ENCODE results near the gene IRF4.
A peak's percentile ranks its signal among the peaks of the same experiment; 100 is the strongest.

Gene IRF4

DNA sequence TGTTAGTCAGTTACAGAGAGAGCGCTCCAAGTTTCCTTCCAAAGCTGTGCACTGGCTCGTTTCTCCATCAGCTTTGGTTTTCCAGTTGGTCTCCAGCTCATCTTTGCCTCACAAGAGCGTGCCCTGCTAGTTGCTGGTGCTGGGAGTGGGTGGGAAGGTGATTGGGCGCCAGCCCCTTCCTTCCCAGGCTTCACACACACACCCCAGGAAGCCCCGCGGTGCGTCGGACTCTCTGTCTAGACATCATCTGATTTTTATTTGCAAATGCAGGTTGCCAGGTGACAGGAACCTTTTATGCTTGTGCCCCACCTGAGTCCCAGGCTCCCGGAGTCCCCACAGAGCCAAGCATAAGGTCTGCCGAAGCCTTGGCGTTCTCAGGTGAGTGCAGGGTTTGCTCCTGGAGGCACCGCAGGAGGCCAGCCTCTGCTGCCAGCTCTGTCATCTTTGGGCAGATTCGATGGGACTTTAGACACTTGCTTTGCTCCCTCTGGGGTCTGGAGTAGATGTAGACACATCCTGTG lies 7.1 kb downstream of the IRF4 start:
- no peak for DNase-seq (ENCODE audit: low spot score)

DNA sequence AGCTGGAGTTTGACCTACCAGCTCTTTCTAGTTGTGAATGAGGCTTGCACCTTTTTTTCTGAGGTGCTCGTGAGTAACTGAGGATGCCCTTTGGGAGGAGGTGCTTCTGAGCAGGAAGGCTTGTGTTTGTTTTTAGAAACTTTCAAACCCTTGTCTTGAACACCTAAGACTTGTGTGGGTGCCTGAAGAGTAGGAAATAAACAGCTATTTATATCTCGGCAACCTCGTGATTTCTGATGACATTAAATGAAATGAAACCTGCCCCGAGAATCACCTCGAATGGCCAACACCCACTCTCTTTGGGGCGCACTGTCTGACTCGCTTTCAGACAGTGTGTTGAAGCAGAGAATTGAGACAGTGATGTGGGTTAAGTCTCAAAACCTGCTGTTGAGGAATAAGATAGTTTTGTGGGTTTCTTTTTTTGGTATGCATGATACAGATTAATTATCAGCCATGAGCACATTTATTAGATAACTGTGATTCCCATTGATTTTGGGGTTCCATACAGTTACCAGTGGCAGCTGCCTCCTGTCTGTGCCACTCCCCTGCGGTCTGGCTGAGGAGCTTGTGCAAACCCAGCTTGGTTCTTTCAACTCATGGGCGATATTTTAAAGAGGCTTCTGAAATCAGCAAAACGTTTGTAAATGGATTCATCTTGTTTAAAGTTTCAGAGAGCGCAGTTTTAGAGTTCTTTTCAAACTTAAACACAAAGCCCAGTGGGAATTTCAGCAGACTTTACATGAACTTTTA lies 8.4 kb downstream of the IRF4 start:
- no peak for DNase-seq (ENCODE audit: low spot score)

DNA sequence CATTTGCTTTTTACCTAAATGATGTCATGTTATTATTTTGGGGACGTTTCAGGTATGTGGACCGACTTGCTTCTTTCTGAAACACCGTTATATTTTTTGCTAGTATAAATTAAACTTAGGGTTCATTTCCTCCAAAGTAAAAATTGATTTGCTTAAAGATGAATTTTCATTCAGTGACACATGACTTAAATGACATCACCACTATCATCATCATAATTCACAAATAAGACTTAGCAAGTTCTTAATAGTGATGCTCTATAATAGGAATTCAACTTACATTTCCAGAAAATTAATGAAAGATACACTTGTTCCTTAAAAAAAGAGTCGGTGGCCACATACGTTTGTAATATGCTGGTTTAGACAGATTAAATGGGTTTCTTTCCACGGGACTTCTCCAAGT lies 9.3 kb downstream of the IRF4 start:
- no peak for DNase-seq (ENCODE audit: low spot score)

DNA sequence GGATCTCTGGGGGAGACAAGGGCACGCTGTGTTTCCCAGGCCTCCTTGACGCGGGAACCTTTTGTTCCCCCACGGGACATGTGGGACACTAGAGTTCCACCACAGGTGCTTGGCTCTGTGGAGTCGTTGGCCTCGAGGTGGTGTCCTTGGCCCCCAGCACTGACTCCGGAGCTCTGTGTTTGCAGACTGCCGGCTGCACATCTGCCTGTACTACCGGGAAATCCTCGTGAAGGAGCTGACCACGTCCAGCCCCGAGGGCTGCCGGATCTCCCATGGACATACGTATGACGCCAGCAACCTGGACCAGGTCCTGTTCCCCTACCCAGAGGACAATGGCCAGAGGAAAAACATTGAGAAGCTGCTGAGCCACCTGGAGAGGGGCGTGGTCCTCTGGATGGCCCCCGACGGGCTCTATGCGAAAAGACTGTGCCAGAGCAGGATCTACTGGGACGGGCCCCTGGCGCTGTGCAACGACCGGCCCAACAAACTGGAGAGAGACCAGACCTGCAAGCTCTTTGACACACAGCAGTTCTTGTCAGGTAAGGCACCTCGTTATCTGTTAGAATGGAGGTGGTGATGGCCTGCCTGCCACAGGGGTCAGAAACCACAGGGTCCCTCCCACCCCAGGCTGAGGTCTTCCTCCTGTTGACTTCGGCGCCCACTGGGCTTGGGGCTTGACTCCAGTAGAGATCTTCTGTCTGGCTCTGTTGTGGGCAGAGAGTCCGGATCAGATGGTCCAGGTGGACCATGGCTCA lies 9.9 kb downstream of the IRF4 start:
- DNase-seq (ENCODE audit: low spot score) = no peak

DNA sequence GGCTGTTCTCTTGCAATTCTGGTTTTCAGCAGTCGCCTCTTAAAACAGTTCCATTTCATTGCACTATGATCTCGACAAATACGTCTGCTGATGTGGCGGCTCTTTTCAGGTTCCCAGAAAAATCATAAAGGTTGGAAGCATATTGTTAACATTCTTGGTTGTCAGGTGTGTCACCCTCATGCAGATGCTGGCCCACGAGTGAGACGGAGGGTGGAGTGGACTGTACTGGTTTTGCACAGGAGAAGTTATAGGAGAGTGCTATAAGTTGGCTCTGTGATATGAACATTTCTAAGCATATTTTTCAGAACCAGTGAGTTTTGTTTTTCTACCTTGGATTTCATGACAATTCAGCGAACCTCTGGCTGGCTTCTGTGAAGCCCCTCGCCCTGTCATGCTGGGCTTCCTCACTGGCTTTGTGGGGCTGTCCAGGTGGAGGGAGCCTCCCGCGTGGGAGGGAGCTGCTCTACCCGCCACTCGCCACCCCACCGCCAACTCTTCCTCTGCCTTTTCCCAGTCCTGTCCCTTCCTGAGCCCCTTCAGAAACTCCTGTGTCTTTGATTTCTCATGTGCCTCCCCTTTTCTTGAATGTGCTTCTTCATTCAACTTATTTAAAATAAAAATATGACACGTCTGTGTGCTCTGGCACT lies 10.6 kb downstream of the IRF4 start:
- no peak for DNase-seq (ENCODE audit: low spot score)

DNA sequence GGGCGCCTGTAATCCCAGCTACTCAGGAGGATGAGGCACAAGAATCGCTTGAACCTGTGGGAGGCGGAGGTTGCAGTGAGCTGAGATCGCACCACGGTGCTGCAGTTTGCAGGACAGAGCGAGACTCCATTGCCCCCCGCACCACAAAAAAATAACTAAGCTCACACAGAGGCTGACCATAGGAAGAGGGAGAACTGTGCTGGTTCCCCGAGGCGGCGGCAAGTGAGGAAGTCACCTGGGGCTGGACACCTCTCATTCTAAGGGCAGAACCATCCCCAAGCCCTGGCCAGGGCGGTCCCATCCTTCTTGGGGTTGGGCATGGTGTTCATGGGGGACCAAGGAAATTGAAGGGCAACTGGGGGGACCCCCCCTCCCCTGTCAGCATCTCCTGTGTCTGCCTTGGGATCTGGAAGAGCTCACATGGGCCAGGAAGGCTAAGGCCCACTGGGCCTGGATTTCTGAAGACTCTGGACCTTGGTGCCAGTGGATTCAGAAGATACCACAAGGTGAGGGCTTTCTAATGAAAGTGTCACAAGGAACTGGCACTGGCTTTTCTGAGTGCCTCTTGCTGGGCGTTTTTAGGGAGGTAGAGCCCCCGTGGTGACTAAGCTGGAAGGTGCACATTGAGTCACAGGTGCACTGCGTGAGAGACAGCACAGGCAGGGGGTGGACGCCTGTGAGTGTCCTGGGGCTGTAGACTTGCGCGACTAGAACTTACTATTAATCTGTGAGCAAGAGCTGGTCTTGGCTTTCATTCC lies 11.5 kb downstream of the IRF4 start:
- no peak for DNase-seq (ENCODE audit: low spot score)

DNA sequence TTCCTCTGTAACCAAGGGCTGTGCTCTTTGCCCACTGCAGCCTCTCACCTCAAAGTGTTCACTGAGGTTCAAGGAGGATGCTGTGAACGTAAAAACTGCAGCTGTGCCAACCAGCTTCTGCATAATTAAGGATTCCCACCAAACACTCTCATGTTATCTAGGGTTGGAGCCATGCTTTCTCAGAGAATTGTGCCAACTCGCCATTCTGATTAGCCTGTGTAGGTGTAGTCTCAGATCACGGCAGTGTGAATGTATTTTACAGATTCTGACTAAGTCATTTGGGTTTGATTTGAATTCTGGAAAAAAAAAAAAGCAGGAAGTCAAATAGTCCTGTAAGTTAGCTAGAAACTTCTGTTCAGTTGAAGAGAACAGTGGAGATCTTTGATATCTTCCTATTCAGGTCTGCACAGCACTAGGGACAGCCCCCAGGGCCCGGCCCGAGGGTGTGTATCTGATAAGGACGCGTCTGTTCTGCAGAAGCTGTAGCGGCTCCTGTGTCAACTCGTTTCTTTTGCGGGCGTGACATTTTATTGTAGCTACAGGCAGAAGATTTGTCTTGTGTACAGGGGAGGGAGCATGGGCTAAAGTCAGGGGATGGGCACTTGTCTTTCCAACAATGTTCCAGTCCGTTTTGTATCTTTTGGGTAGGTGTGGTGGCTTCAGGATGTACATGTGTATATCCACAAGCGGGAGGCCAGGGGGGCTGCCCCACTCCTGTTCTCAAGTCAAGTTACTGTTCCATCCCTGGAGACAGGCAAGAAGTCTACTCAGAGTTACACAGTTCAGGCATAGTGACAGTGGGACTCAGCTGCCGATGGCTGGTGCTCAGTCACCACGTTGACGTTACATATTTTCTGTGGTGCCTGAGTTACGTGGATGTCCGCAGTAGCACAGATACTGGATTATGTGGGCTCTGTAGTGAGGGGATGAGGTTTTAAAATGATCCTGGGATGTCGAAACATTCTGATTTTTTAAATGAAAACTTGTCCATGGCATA lies 12.4 kb downstream of the IRF4 start:
- DNase-seq (ENCODE audit: low spot score) = no peak

DNA sequence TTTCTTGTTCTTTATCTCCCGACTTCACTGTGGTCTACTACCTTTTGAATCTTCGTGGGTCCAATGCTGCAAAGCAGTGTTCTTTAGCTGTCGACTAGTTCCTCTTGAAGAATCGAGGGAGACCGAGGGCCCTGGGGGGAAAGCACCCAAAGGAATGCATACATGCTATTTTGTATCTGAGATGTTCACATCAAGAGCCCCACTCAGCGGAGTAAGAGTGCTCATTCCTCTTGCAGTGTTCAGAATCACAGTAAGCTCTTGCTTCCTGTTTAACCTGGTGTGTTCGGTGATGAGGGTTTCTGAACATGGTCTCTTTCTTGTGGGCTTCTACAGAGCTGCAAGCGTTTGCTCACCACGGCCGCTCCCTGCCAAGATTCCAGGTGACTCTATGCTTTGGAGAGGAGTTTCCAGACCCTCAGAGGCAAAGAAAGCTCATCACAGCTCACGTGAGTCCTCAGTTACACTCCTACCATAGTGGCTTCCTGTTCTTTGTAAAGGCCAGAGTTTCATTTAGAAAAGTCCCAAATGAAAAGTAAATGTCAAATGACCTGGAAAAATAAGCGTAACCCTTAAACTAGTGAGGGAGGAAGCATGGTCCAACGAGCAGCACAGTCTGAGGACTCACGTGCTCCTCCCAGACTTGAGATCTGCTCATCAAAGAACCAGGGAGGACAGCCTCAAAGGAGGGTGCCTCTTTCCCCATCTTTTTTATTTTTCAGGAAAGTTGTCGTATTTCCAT lies 13.3 kb downstream of the IRF4 start:
- no peak for DNase-seq (ENCODE audit: low spot score)

DNA sequence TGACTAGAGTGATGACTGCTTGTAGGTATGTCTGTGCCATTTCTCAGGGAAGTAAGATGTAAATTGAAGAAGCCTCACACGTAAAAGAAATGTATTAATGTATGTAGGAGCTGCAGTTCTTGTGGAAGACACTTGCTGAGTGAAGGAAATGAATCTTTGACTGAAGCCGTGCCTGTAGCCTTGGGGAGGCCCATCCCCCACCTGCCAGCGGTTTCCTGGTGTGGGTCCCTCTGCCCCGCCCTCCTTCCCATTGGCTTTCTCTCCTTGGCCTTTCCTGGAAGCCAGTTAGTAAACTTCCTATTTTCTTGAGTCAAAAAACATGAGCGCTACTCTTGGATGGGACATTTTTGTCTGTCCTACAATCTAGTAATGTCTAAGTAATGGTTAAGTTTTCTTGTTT lies 16.6 kb downstream of the IRF4 start:
- no peak for DNase-seq (ENCODE audit: low spot score)

DNA sequence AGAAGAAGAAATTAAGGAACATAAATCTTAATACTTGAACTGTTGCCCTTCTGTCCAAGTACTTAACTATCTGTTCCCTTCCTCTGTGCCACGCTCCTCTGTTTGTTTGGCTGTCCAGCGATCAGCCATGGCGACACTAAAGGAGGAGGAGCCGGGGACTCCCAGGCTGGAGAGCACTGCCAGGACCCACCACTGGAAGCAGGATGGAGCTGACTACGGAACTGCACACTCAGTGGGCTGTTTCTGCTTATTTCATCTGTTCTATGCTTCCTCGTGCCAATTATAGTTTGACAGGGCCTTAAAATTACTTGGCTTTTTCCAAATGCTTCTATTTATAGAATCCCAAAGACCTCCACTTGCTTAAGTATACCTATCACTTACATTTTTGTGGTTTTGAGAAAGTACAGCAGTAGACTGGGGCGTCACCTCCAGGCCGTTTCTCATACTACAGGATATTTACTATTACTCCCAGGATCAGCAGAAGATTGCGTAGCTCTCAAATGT lies 17.1 kb downstream of the IRF4 start:
- peak; percentile 66 for DNase-seq (ENCODE audit: low spot score)

DNA sequence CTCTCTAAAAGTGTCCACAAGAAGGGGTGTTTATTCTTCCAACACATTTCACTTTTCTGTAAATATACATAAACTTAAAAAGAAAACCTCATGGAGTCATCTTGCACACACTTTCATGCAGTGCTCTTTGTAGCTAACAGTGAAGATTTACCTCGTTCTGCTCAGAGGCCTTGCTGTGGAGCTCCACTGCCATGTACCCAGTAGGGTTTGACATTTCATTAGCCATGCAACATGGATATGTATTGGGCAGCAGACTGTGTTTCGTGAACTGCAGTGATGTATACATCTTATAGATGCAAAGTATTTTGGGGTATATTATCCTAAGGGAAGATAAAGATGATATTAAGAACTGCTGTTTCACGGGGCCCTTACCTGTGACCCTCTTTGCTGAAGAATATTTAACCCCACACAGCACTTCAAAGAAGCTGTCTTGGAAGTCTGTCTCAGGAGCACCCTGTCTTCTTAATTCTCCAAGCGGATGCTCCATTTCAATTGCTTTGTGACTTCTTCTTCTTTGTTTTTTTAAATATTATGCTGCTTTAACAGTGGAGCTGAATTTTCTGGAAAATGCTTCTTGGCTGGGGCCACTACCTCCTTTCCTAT lies 17.9 kb downstream of the IRF4 start:
- no peak for DNase-seq (ENCODE audit: low spot score)

DNA sequence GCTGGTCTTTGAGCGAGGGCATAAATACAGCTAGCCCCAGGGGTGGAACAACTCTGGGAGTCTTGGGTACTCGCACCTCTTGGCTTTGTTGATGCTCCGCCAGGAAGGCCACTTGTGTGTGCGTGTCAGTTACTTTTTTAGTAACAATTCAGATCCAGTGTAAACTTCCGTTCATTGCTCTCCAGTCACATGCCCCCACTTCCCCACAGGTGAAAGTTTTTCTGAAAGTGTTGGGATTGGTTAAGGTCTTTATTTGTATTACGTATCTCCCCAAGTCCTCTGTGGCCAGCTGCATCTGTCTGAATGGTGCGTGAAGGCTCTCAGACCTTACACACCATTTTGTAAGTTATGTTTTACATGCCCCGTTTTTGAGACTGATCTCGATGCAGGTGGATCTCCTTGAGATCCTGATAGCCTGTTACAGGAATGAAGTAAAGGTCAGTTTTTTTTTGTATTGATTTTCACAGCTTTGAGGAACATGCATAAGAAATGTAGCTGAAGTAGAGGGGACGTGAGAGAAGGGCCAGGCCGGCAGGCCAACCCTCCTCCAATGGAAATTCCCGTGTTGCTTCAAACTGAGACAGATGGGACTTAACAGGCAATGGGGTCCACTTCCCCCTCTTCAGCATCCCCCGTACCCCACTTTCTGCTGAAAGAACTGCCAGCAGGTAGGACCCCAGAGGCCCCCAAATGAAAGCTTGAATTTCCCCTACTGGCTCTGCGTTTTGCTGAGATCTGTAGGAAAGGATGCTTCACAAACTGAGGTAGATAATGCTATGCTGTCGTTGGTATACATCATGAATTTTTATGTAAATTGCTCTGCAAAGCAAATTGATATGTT lies 19.2 kb downstream of the IRF4 start:
- no peak for DNase-seq (ENCODE audit: low spot score)

DNA sequence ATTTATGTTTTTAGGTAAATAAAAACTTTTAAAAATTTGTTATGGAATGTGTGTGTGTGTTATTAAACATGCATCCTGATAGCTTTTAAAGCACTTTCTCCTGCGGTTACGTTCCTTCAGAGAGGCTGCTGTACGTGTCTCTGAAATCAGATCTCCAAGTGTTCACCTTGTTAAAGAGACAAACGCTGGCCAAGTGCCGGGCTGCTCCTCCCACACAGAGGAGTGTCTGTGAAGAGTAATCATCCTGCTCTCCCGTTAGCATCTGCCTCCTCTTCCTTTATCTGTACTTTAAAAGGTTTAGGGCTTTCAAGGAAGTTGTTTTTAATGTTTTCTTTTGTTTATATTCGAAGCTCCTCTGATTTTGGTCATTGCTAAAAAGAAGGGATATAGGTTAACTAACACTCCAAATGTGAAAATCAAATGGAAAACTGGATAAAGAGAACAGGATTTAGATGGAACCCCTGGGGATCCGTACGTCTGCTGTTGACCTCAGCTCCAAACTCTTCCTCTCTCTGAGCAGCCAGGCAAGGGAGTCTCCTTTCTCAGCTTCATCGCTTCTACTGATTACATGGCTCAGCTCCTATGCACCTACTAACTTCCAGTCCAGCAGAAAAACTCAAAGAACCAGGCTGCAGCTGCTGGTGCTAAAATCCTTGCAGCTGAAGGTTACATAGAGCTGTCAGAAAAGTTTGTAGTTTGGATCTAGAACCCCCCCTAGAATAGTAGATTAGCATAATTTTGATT lies 20.0 kb downstream of the IRF4 start:
- no peak for DNase-seq (ENCODE audit: low spot score)

DNA sequence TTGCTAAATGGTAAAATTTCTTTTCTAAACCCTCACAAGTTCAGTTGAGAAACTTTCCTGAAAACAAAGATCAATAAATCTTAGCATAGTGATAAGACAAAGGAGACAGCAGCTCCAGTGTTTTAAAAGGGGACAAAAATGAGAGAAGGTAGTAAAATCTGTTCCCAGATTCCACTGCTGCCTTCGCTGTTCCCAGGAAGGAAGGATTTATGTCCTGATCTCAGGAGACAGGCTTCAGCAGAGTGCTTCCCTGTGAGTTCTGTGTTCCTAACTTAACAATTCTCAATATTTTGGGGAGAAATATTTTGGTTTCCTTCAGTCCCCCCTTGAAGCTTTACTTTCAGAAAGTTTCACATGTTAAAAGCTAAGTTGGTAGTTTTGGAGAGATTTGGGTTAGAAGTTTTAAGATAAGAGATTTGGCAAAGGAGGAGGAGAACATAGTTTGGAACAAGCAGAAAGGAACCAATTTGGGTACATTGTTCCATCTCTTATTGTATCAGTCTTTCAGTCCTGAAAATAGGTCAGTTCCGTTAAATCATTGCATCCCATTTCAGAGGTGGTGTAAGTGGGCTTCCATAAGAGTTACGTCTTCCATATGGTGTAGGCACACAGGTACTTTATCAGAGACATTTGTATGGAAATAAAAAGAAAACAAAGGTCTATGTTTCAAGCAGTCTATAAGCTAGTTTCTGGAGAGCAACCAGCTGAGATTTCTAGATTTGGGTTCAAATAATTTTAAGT lies 20.8 kb downstream of the IRF4 start:
- no peak for DNase-seq (ENCODE audit: low spot score)

DNA sequence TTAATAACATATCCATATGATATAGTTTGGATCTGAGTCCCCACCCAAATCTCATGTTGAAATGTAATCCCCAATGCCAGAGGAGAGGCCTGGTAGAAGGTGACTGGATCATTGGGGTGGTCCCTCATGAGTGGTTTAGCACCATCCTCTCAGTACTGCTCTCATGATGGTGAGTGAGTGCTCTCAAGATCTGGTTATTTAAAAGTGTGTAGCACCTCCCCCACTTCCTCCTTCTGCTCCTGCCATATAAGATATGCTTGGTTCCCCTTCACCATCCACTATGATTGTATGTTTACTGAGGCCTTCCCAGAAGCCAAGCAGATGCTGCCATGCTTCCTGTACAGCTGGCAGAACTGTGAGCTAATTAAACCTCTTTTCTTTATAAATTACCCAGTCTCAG lies 22.9 kb downstream of the IRF4 start:
- no peak for DNase-seq (ENCODE audit: low spot score)

DNA sequence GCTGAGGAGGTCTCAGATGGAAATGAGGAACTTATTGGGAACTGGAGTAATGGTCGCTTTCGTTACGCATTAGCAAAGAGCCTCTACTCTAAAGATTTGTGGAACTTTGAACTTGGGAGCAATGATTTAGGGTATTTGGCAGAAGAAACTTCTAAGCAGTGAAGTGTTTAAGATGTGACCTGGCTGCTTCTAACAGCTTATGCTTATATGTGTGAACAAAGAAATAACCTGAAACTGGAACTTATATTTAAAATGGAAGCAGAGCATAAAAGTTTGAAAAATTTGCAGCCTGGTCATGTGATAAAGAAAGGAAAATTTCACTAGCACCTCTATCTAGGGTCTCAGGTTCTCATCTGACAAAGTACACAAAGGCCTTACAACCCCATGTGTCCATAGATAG lies 23.5 kb downstream of the IRF4 start:
- DNase-seq (ENCODE audit: low spot score) = no peak

DNA sequence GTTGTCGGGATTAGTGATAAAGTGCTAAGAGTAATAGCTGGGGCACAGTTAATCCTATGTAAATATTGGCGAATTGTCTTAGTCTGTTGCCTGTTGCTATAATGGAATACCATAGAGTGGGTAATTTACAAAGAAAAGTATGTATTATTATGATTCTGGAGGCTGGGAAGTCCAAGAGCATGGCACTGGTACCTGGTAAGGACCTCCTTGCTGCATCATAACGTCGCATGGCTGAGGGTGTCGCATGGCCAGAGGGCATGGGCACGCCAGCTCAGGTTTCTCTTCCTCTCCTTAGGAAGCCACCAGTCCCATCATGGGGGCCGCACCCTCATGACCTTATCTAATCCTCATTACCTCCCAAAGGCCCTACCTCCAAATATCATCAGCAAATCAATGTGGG lies 29.7 kb downstream of the IRF4 start:
- DNase-seq (ENCODE audit: low spot score) = no peak

Data from iPS-NIHi11 (cell line).